A549 treated with AZD9567 at 1 μM for 4 hours (cell line): ENCODE data around the gene FAM118B. TPM values are rescaled to one million over a fixed set of nuclear protein-coding genes. Genes with fewer than 3 reads are reported as not detected.

Experiments
- total RNA-seq: library from RNA; stranded (reverse); fragments of 200-300 nt; extraction: Qiagen RNA extraction; gene quantifications from 5 replicates; pipeline ENCODE4 v1.2.3, GENCODE V29; 2022; ENCODE audit not compliant: insufficient read depth

Gene FAM118B
- total RNA-seq: 15.8 to 18.6 TPM (median 18.0 TPM) in 5 replicates

DNA sequence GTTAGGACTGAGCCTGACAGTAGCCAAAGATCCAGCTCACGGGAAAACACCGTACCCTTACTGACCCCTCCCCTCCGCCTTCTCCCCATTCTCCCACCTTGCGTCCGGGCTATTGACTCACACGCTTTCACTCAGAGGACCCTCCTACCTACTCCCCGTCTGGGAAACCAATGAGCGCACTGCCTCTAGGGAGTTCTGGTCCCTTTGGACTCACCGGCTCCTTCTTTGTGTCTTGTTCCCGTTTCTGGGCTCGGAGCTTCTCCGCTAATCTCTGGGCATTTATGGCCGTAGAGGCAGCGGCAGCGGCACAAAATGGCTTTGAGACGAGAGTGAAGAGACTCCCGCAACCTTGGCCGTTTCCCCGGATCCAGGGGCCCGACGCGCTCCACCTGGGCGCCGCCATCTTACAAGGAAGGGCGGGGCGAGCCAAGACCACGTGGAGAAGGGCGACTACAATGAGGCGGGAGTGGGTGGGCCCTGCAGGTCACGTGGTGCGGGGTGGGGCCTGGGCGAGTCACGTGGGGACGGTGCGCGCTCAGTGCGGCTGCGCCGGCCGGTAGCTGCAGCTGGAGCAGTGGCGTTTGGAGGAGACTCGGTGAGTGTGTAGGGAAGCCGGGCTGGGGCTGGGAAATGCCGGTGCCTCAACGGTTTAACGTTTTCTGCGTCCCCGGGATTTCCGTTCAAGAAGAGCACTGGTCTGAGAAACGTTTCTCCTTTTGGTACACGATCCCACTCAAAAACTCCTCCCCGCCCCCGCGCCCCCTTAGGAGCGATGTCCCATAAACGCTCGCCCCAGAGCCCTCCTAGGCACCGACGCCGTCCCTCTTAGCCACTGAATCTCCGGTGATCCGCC lies at the start of gene FAM118B, which contains the start of gene RPUSD4:
TSS of gene FAM118B (plus strand) at position 547 of the 853 bp plus-strand sequence. CDS start 23,220 bp downstream, outside the sequence.
TSS of gene RPUSD4 (minus strand) at position 415 of the 853 bp plus-strand sequence. CDS start at position 403, 12 bp downstream.

GRCh38 chr11:126268708-126269579 lies 57.4 kb downstream of the FAM118B start, which contains the start of the genes FOXRED1 and SRPRA:
Gene FOXRED1, plus strand, starts transcription at chr11:126269154. Its CDS starts 53 bp downstream, at chr11:126269207.
Gene SRPRA, minus strand, starts transcription at chr11:126268895. Its CDS starts 91 bp downstream, at chr11:126268804.

DNA sequence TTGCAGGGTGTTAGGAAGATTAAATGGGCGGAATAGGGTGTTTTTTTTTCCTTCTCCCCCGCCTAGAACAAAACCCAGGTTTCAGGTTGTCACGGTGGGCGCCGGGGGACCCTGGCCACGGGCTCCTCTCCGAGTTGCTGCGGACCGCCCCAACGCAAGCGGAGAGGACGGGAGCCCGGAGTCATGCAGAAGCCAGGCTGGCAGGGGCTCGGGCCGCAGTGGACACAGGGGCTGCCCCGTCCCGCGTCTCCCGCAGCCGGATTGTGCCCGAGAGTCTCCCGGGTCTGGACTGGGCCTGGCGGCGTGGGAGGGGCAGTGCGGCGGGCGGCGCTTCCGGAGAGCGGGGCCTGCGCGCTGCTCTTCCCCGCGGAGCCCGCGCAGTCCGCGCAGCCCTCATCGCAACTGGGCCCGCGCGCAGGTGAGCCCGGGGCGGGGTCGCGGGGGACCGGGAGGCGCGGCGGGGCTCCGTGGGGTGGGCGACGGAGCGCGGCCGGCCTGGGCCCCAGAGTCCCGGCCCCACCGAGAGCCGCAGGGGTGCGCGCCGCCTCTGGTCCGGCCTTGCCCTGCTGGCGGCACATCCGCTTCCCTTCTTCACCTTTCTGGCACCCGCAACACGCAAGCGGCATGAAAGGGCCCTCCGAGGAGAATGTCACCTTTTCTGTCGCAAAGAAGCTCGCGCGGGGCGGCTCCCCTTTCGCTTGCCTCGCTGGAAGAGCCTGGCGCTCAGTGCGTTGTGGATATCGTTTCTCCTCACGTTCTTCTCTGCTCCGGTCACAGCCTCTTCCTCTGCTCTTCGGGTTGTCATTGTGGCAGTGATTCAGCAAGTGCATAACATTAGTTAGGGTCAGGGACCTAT lies 71.4 kb downstream of the FAM118B start, which contains the start of gene TIRAP:
TSS of gene TIRAP (plus strand) at position 358 of the 856 bp plus-strand sequence. CDS start 7,802 bp downstream, outside the sequence.

DNA sequence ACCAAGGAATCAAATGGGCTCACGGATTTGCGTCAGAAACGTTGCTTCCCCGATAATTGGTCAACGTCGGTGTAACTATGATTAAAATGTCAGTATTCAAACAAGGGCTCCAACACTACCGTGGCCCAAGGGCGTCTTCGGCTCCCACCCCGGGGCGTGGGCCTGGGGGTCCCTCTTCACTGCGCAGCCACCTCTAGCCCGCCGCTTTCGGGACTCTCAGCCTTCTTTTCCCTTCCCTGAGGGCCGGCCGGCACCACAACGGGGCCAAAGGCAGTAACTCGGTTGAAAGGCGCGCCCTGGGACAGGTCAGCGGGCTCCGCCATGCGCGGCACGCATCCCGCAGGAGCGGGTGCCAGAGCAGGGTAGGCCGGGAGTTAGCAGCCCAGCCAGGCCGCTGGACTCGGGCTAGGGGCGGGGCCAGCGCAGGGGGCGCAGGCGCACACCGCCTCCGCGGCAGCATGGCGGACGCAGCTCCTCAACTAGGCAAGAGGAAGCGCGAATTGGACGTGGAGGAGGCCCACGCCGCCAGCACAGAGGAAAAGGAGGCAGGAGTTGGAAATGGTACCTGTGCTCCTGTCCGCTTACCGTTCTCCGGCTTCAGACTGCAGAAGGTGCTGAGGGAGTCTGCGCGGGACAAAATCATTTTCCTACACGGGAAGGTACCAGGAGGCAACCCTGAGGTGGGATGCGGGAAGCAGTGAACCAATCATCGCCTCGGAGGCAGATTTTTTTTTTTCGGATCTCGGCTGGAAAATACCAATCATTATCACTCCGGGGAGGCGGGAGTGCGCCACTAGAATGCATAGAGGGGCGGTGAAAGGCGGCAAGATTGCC lies 92.3 kb downstream of the FAM118B start, which contains the start of gene DCPS:
TSS of gene DCPS (plus strand) at position 438 of the 834 bp plus-strand sequence. CDS start at position 459, 21 bp downstream.

Other genes with a start within 250 kb of the FAM118B start
- 2.2 to 4.6 TPM (median 2.3 TPM) in 5 replicates for gene CDON, start 148.9 kb upstream of the FAM118B start, total RNA-seq
- 17.9 to 23.9 TPM (median 18.5 TPM) in 5 replicates for gene RPUSD4, start 132 bp upstream of the FAM118B start, total RNA-seq
- 58.9 to 72.9 TPM (median 63.0 TPM) in 5 replicates for gene SRPRA, start 57.1 kb downstream of the FAM118B start, total RNA-seq
- gene FOXRED1, start 57.4 kb downstream of the FAM118B start, total RNA-seq: 20.6 to 26.2 TPM (median 23.9 TPM) in 5 replicates
- 4.5 to 7.3 TPM (median 6.4 TPM) in 5 replicates for gene TIRAP, start 71.3 kb downstream of the FAM118B start, total RNA-seq
- 13.7 to 19.7 TPM (median 18.9 TPM) in 5 replicates for gene DCPS, start 92.3 kb downstream of the FAM118B start, total RNA-seq
- gene ST3GAL4, start 143.9 kb downstream of the FAM118B start, total RNA-seq: 26.9 to 36.6 TPM (median 27.1 TPM) in 5 replicates